ENCODE results near the gene RIMS1.

- TF ChIP-seq, protein P1, sequence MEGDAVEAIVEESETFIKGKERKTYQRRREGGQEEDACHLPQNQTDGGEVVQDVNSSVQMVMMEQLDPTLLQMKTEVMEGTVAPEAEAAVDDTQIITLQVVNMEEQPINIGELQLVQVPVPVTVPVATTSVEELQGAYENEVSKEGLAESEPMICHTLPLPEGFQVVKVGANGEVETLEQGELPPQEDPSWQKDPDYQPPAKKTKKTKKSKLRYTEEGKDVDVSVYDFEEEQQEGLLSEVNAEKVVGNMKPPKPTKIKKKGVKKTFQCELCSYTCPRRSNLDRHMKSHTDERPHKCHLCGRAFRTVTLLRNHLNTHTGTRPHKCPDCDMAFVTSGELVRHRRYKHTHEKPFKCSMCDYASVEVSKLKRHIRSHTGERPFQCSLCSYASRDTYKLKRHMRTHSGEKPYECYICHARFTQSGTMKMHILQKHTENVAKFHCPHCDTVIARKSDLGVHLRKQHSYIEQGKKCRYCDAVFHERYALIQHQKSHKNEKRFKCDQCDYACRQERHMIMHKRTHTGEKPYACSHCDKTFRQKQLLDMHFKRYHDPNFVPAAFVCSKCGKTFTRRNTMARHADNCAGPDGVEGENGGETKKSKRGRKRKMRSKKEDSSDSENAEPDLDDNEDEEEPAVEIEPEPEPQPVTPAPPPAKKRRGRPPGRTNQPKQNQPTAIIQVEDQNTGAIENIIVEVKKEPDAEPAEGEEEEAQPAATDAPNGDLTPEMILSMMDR (conservative IDR thresholded peaks at IDR 0.05; ENCODE audit: low read depth, low read length): no peak
- TF ChIP-seq EZH2phosphoT487 (IDR thresholded peaks at IDR 0.05; ENCODE audit: borderline replicate concordance, low read length): no peak
Measured at GRCh38 chr6:72418495-72418894, 532.1 kb downstream of the RIMS1 start.

Measured in PC-3 (cell line).